OCI-LY7 (cell line): ENCODE measurements around the gene TCFL5. TPM values are rescaled to one million over a fixed set of nuclear protein-coding genes. Genes with fewer than 3 reads are reported as not detected.

ENCODE experiments used
- BruUV-seq: library from RNA; stranded (reverse); fragments of 400-500 nt; replicated peaks from 2 replicates; lab custom pipeline; 2021; lab: Mats Ljungman, UMichigan
- CTCF ChIA-PET: fragments of 300-600 bp; sonication (Branson Sonifier 250); formaldehyde crosslinking; loops from one replicate; lab custom pipeline; 2022; ENCODE audit warnings: antibody characterized with exemption; ENCODE audit not compliant: unreplicated experiment; lab: Charles Lee
- POLR2A ChIA-PET: fragments of 300-600 bp; sonication (Branson Sonifier 250); formaldehyde crosslinking; loops from one replicate; lab custom pipeline; 2022; ENCODE audit warnings: antibody characterized with exemption; lab: Charles Lee
- DNase-seq: peaks from one replicate; pipeline ENCODE4 v3.0.0-alpha.2; 2015; ENCODE audit warnings: low spot score
- H2AFZ ChIP-seq: fragments of 200-600 bp; sonication (generic), shearing (Covaris generic); 2 replicates; pipeline ENCODE4 v1.6.1; 2014; ENCODE audit warnings: mild to moderate bottlenecking, antibody characterized with exemption, low read length, moderate library complexity
- H3K27ac ChIP-seq: fragments of 200-600 bp; sonication (generic); 2 replicates; pipeline ENCODE4 v1.5.1; 2014; ENCODE audit warnings: mixed run types, low read depth, mild to moderate bottlenecking, moderate library complexity, low read length, inconsistent platforms; ENCODE audit not compliant: poor library complexity, severe bottlenecking
- H3K36me3 ChIP-seq: fragments of 200-600 bp; sonication (generic); 2 replicates; pipeline ENCODE4 v1.6.1; 2014; ENCODE audit warnings: mild to moderate bottlenecking, antibody characterized with exemption, low read length, moderate library complexity, mixed read lengths; ENCODE audit not compliant: insufficient read depth
- H3K4me1 ChIP-seq: fragments of 200-600 bp; sonication (generic); 2 replicates; pipeline ENCODE4 v1.5.1; 2014; ENCODE audit warnings: mild to moderate bottlenecking, low read length; ENCODE audit not compliant: insufficient read depth, poor library complexity, severe bottlenecking
- H3K4me2 ChIP-seq: fragments of 200-600 bp; sonication (generic); 2 replicates; pipeline ENCODE4 v1.6.1; 2014; ENCODE audit warnings: mild to moderate bottlenecking, low read length
- H3K4me3 ChIP-seq: fragments of 200-600 bp; sonication (generic); 2 replicates; pipeline ENCODE4 v1.5.1; 2014; ENCODE audit warnings: mild to moderate bottlenecking, low read depth, low read length; ENCODE audit not compliant: poor library complexity, severe bottlenecking
- H3K79me2 ChIP-seq: fragments of 200-600 bp; sonication (generic); 2 replicates; pipeline ENCODE4 v1.6.1; 2016; ENCODE audit warnings: low read depth, mild to moderate bottlenecking, low read length, moderate library complexity, mixed read lengths; ENCODE audit not compliant: insufficient read depth
- H3K9me2 ChIP-seq: fragments of 200-600 bp; sonication (generic); 2 replicates; pipeline ENCODE4 v1.6.1; 2016; ENCODE audit warnings: mild to moderate bottlenecking, low read length, mixed read lengths; ENCODE audit not compliant: insufficient read depth
- H3K9me3 ChIP-seq: fragments of 200-600 bp; sonication (generic); 2 replicates; pipeline ENCODE4 v1.6.1; 2014; ENCODE audit warnings: mild to moderate bottlenecking, mixed run types, low read length, mixed read lengths
- H4K20me1 ChIP-seq: fragments of 200-600 bp; sonication (generic); 2 replicates; pipeline ENCODE4 v1.6.1; 2014; ENCODE audit warnings: mild to moderate bottlenecking, antibody characterized with exemption, low read length, moderate library complexity, mixed read lengths; ENCODE audit not compliant: insufficient read depth
- EZH2phosphoT487 ChIP-seq: fragments of 200-600 bp; sonication (generic); IDR thresholded peaks from 2 replicates; pipeline ENCODE4 v1.6.1; 2018; ENCODE audit warnings: low read depth, borderline replicate concordance, mild to moderate bottlenecking, mixed run types, antibody characterized with exemption, low read length, moderate library complexity, mixed read lengths
- intact Hi-C: fragments of 100-400 bp; cut with micrococcal nuclease; formaldehyde crosslinking; loops from one replicate; pipeline ENCODE4 v1.10.0; 2022; ENCODE audit not compliant: unreplicated experiment
- total RNA-seq, 2 experiments: library from RNA; depleted of rRNA in 1 of 2; stranded (reverse); fragments of >200 nt in 1 of 2; shearing (Covaris generic) in 1 of 2; gene quantifications; 2 replicates each; pipeline ENCODE4 v1.2.3, GENCODE V29; 2014 to 2022
- TF ChIP-seq, protein P1 (sequence below): fragments of 200-600 bp; sonication (generic); conservative IDR thresholded peaks from 2 replicates; pipeline ENCODE4 v1.5.1; 2014; ENCODE audit warnings: mild to moderate bottlenecking, antibody characterized with exemption, low read length, moderate library complexity, mixed read lengths

TCFL5 gene
- total RNA-seq, 2 experiments from 2014 or later: 8.7 to 9.5 TPM

DNA sequence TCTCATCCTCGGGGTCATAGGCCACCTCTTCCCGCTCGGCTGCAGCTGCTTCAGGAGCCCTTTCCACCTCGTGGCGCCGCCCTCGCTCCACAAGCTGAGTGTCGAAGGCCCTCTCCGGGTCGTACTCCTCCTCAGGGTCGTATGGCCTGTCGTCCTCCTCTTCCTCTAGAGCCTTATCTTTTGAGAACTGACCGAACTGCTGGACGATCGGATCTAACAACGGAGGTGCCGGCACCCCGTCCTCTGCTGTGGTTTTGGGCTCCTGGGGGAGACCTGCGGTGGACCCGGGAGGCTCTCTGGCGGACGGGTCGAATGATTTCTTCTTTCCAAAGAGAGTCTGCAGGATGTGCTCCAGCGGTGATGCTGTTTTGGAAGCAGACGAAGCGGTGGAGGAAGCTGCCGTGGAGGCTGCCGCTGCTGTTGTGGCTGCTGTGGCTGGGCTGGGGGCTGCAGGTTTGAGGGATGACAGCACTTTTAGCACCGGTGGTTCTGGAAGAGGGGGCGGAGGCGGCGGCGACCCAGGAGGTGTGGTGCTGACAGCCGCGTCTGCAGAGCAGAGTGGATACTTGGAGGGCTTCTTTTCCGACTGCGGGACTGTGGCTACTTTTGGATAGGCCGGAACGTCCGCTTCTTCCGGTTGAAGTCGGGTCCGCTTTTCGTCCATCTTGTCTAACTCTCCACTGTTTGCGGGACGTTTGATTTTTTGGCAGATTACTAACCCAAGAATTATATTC lies 20.2 kb upstream of the TCFL5 start:
- no TSS peak for BruUV-seq
- H3K4me1 ChIP-seq: no peaks in the 10 kb centered on the region
- H3K9me2 ChIP-seq: no peaks in the 10 kb centered on the region
- no peak overlapping the region for H3K27ac ChIP-seq
- H3K36me3 ChIP-seq: peaks cover 38% of the 10 kb centered on the region
- intact Hi-C loops: no loop called here
- H3K4me2 ChIP-seq: no peak overlapping the region
- POLR2A ChIA-PET: no interaction called here
- TF ChIP-seq, protein P1, sequence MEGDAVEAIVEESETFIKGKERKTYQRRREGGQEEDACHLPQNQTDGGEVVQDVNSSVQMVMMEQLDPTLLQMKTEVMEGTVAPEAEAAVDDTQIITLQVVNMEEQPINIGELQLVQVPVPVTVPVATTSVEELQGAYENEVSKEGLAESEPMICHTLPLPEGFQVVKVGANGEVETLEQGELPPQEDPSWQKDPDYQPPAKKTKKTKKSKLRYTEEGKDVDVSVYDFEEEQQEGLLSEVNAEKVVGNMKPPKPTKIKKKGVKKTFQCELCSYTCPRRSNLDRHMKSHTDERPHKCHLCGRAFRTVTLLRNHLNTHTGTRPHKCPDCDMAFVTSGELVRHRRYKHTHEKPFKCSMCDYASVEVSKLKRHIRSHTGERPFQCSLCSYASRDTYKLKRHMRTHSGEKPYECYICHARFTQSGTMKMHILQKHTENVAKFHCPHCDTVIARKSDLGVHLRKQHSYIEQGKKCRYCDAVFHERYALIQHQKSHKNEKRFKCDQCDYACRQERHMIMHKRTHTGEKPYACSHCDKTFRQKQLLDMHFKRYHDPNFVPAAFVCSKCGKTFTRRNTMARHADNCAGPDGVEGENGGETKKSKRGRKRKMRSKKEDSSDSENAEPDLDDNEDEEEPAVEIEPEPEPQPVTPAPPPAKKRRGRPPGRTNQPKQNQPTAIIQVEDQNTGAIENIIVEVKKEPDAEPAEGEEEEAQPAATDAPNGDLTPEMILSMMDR: no peak
- no peak for TF ChIP-seq EZH2phosphoT487
- no peak overlapping the region for H2AFZ ChIP-seq
- no peaks in the 10 kb centered on the region for H4K20me1 ChIP-seq
- H3K9me3 ChIP-seq: no peaks in the 10 kb centered on the region
- no peak overlapping the region for H3K4me3 ChIP-seq
- no peak for DNase-seq
- CTCF ChIA-PET: no interaction called here
- H3K79me2 ChIP-seq: no peaks in the 10 kb centered on the region

DNA sequence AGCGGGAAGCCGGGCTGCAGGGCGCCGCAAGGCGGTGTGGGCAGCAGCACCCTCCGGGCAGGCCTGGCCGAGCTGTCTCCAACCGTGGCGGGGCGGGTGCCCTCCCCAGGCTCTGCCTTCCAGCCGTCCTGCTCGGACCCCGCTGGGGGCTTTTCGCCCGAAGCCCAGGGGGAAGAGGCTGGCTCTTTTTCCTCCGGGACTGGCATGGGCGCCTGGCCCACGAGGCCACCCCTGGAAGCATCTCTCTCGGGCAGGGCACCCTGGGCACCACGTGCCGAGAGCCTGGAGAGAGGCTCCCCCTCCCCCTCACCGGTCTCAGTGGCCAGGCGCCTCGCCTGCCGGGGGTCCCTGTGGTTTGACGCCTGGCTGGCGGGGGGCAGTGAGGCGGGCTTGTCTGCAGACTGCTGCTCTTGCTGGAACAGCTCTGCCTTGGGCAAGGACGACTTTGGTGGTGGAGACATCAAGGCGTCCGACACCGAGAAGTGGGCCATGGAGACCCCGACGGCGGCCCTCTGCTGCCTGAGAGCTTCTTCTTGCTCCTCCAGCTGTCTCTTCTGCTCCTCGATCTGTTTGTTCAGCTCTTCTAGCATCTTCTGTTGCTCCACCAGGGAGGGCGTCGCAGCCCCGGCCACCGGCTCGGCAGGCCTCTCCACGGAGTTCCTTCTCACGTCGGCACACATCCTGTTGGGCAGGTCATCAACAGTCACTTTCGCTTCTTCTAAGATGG lies 19.5 kb upstream of the TCFL5 start:
- Histone ChIP-seq H3K4me1 (no peaks in the 10 kb centered on the region), H3K4me3 (no peak overlapping the region), H3K79me2 (no peaks in the 10 kb centered on the region), H2AFZ (no peak overlapping the region), H3K9me2 (no peaks in the 10 kb centered on the region), H3K27ac (no peak overlapping the region), H3K36me3 (peaks cover 31% of the 10 kb centered on the region), H3K9me3 (no peaks in the 10 kb centered on the region), H4K20me1 (no peaks in the 10 kb centered on the region), H3K4me2 (no peak overlapping the region)
- TF ChIP-seq EZH2phosphoT487: no peak
- TF ChIP-seq, protein P1: no peak
- POLR2A ChIA-PET: no interaction called here
- DNase-seq: no peak
- BruUV-seq: no TSS peak
- intact Hi-C loops: no loop called here
- CTCF ChIA-PET: no interaction called here
